HCT116 (cell line): ENCODE data around the gene PIP4K2A. TPM values are rescaled to one million over a fixed set of nuclear protein-coding genes. Genes with fewer than 3 reads are reported as not detected.

Source experiments
- ATAC-seq: fragments of 200-7000 bp; cut with Tn5 transposase; 2 replicates; pipeline ENCODE4 v1.9.1; 2020; ENCODE audit warnings: mild to moderate bottlenecking, moderate library complexity
- BruUV-seq: library from RNA; stranded (reverse); fragments of 400-500 nt; replicated peaks from 2 replicates; lab custom pipeline; 2021; lab: Mats Ljungman, UMichigan
- CTCF ChIA-PET: fragments of 300-600 bp; sonication (Branson Sonifier 250); formaldehyde crosslinking; loops from one replicate; lab custom pipeline; 2021; ENCODE audit warnings: antibody characterized with exemption; lab: Charles Lee
- POLR2A ChIA-PET: fragments of 300-600, 350-600 bp; sonication (Branson Sonifier 250); formaldehyde crosslinking; loops from one replicate; lab custom pipeline; 2021; ENCODE audit warnings: antibody characterized with exemption; lab: Charles Lee
- RAD21 ChIA-PET, 2 experiments: fragments of 300-600 bp; sonication (Branson Sonifier 250); formaldehyde crosslinking; loops; one replicate each; lab custom pipeline; 2023; ENCODE audit warnings: low total read pairs in 2 of 2; ENCODE audit not compliant: uncharacterized antibody in 2 of 2, unreplicated experiment in 2 of 2, low non-redundant PET in 1 of 2; lab: Charles Lee
- DNase-seq: peaks from one replicate; pipeline ENCODE4 v3.0.0-alpha.2; 2010; ENCODE audit warnings: low read depth, low spot score
- H2AFZ ChIP-seq: fragments of 200-600 bp; shearing (Covaris generic), sonication (generic); 2 replicates; pipeline ENCODE4 v1.6.1; 2017; ENCODE audit warnings: low read depth, mixed run types, mixed read lengths, antibody characterized with exemption, low read length; ENCODE audit not compliant: poor library complexity, severe bottlenecking
- H3K27ac ChIP-seq: 2 replicates; pipeline ENCODE4 v1.5.1; 2012; ENCODE audit warnings: low read depth, low read length
- H3K27me3 ChIP-seq: fragments of 200-600 bp; sonication (generic); 2 replicates; pipeline ENCODE4 v1.6.1; 2016; ENCODE audit warnings: mixed run types, low read length, mixed read lengths; ENCODE audit not compliant: insufficient read depth
- H3K36me3 ChIP-seq, 2 experiments: fragments of 200-500 bp in 1 of 2; fragments of 200-600 bp in 1 of 2; sonication (Bioruptor generic) in 1 of 2; sonication (generic) in 1 of 2; 2 replicates each; pipeline versions ENCODE4 v1.5.1 to v1.6.1; 2014 to 2016; ENCODE audit warnings: low read length in 2 of 2, inconsistent platforms in 1 of 2, mixed read lengths in 1 of 2, mixed run types in 1 of 2; ENCODE audit not compliant: insufficient read depth in 2 of 2, control insufficient read depth in 1 of 2
- H3K4me1 ChIP-seq, 2 experiments: fragments of 200-600 bp in 1 of 2; sonication (generic) in 1 of 2; 2 replicates each; pipeline versions ENCODE4 v1.5.1 to v1.6.1; 2012 to 2017; ENCODE audit warnings: low read length in 2 of 2, inconsistent platforms in 1 of 2, mild to moderate bottlenecking in 1 of 2, mixed read lengths in 1 of 2, mixed run types in 1 of 2, moderate library complexity in 1 of 2; ENCODE audit not compliant: insufficient read depth in 2 of 2, control insufficient read depth in 1 of 2
- H3K4me2 ChIP-seq: fragments of 200-600 bp; sonication (generic); 2 replicates; pipeline ENCODE4 v1.6.1; 2017; ENCODE audit warnings: mixed run types, low read length, mixed read lengths
- H3K4me3 ChIP-seq, 2 experiments: fragments of 200-600 bp in 1 of 2; sonication (generic) in 1 of 2; replicated peaks in 1 of 2; 2 replicates each; pipeline ENCODE4 v1.5.1; 2011 to 2016; ENCODE audit warnings: low read length in 2 of 2, control low read depth in 1 of 2, low read depth in 1 of 2, mild to moderate bottlenecking in 1 of 2, mixed read lengths in 1 of 2, mixed run types in 1 of 2
- H3K79me2 ChIP-seq: fragments of 200-600 bp; sonication (generic); 2 replicates; pipeline ENCODE4 v1.6.1; 2017; ENCODE audit warnings: mild to moderate bottlenecking, mixed run types, low read length, moderate library complexity, mixed read lengths; ENCODE audit not compliant: insufficient read depth
- H3K9ac ChIP-seq: fragments of 200-600 bp; sonication (generic); 2 replicates; pipeline ENCODE4 v1.6.1; 2016; ENCODE audit warnings: low read length, mixed read lengths
- H3K9me2 ChIP-seq: fragments of 200-600 bp; sonication (generic), shearing (Covaris generic); 2 replicates; pipeline ENCODE4 v1.6.1; 2017; ENCODE audit warnings: mixed run types, mild to moderate bottlenecking, moderate library complexity; ENCODE audit not compliant: insufficient read depth
- H3K9me3 ChIP-seq, 2 experiments: fragments of 200-500 bp in 1 of 2; fragments of 200-600 bp in 1 of 2; sonication (Bioruptor generic) in 1 of 2; sonication (generic) in 1 of 2; 2 replicates each; pipeline ENCODE4 v1.6.1; 2014 to 2017; ENCODE audit warnings: low read length in 2 of 2, mixed read lengths in 2 of 2, inconsistent platforms in 1 of 2, low read depth in 1 of 2, mild to moderate bottlenecking in 1 of 2, mixed run types in 1 of 2, moderate library complexity in 1 of 2; ENCODE audit not compliant: control insufficient read depth in 1 of 2, insufficient read depth in 1 of 2
- H4K20me1 ChIP-seq: fragments of 200-600 bp; sonication (generic), shearing (Covaris generic); 2 replicates; pipeline ENCODE4 v1.6.1; 2017; ENCODE audit warnings: mixed run types, mild to moderate bottlenecking, moderate library complexity; ENCODE audit not compliant: insufficient read depth
- CBX3 ChIP-seq: IDR thresholded peaks from 2 replicates; pipeline ENCODE4 v1.6.1; 2012; ENCODE audit warnings: low read depth
- CEBPB ChIP-seq: IDR thresholded peaks from 2 replicates; pipeline ENCODE4 v1.6.1; 2012; ENCODE audit warnings: low read depth
- ELF1 ChIP-seq: IDR thresholded peaks from 2 replicates; pipeline ENCODE4 v1.6.1; 2012; ENCODE audit warnings: low read depth, borderline replicate concordance
- EZH2 ChIP-seq: fragments of 200-600 bp; sonication (generic); IDR thresholded peaks from 2 replicates; pipeline ENCODE4 v1.6.1; 2017; ENCODE audit warnings: antibody characterized with exemption, mixed run types
- EZH2phosphoT487 ChIP-seq: fragments of 200-600 bp; IDR thresholded peaks from 2 replicates; pipeline ENCODE4 v1.6.1; 2018; ENCODE audit warnings: antibody characterized with exemption, borderline replicate concordance
- FOSL1 ChIP-seq: IDR thresholded peaks from 2 replicates; pipeline ENCODE4 v1.6.1; 2012; ENCODE audit warnings: low read depth
- JUND ChIP-seq: IDR thresholded peaks from 2 replicates; pipeline ENCODE4 v1.6.1; 2012
- MAX ChIP-seq: IDR thresholded peaks from 2 replicates; pipeline ENCODE4 v1.6.1; 2012
- POLR2AphosphoS5 ChIP-seq: IDR thresholded peaks from 2 replicates; pipeline ENCODE4 v1.6.1; 2011; ENCODE audit warnings: mild to moderate bottlenecking, low read depth, low read length, moderate library complexity
- SP1 ChIP-seq: IDR thresholded peaks from 2 replicates; pipeline ENCODE4 v1.6.1; 2012; ENCODE audit warnings: low read depth
- SRF ChIP-seq: IDR thresholded peaks from 2 replicates; pipeline ENCODE4 v1.6.1; 2012; ENCODE audit warnings: low read depth
- TCF7L2 ChIP-seq: IDR thresholded peaks from 2 replicates; pipeline ENCODE4 v1.7.0; 2011; ENCODE audit warnings: borderline replicate concordance, inconsistent platforms; ENCODE audit not compliant: insufficient read depth, insufficient read length; ENCODE audit errors: extremely low read depth
- YY1 ChIP-seq: IDR thresholded peaks from 2 replicates; pipeline ENCODE4 v1.6.1; 2011; ENCODE audit warnings: low read length, low read depth, moderate library complexity, mild to moderate bottlenecking; ENCODE audit not compliant: insufficient replicate concordance; ENCODE audit errors: extremely low read depth
- ZFX ChIP-seq: fragments of 450-650 bp; IDR thresholded peaks from 2 replicates; pipeline ENCODE4 v1.6.1; 2017
- intact Hi-C: fragments of 100-400 bp; cut with micrococcal nuclease; formaldehyde crosslinking; loops from 2 replicates; pipeline ENCODE4 v1.10.0; 2022
- total RNA-seq: library from RNA; stranded (reverse); gene quantifications from one replicate; pipeline ENCODE4 v1.2.1, GENCODE V29; 2021; ENCODE audit not compliant: unreplicated experiment
- TF ChIP-seq, protein P1 (sequence below): IDR thresholded peaks from 2 replicates; pipeline ENCODE4 v1.6.1; 2012
- TF ChIP-seq, protein P2 (sequence below): IDR thresholded peaks from 2 replicates; pipeline ENCODE4 v1.6.1; 2012; ENCODE audit warnings: low read depth

The PIP4K2A gene
- total RNA-seq, 1 experiment from 2014 or later = 41.9 TPM

GRCh38 chr10:22589851-22590514 lies 124.4 kb downstream of the PIP4K2A start:
- H3K9me2 ChIP-seq = no peaks in the 10 kb centered on the region
- CTCF ChIA-PET = no interaction called here
- H3K4me2 ChIP-seq = no peak overlapping the region
- RAD21 ChIA-PET = no interaction called here
- no peak overlapping the region for H3K4me3 ChIP-seq
- H3K79me2 ChIP-seq = peaks cover 18% of the 10 kb centered on the region; the same call in 1 of the 2 replicates
- BruUV-seq = no TSS peak
- POLR2A ChIA-PET = no interaction called here
- 0 out of 4 replicates have a peak, but pooled peaks cover 0 to 13% of the 10 kb centered on the region in 2 experiments for H3K36me3 ChIP-seq
- H3K27ac ChIP-seq = no peak overlapping the region
- no peak overlapping the region for H3K9ac ChIP-seq
- TF ChIP-seq CEBPB (no peak), YY1 (no peak), EZH2phosphoT487 (no peak)
- TF ChIP-seq, all 23 proteins: peak for 0
- Histone ChIP-seq H3K27me3 (no peaks in the 10 kb centered on the region), H3K4me1 (no peaks in the 10 kb centered on the region), H2AFZ (no peak overlapping the region), H4K20me1 (no peaks in the 10 kb centered on the region), H3K9me3 (no peaks in the 10 kb centered on the region)
- ATAC-seq (no peak), DNase-seq (no peak)
- intact Hi-C loops = loop anchor here (5.0 to 10.0 kb wide), 2 partner anchors 397 to 595 kb away; no protein-coding TSS in a partner anchor

- H3K27me3 ChIP-seq = no peaks in the 10 kb centered on the region
- peaks cover 13% of the 10 kb centered on the region for H3K79me2 ChIP-seq
- intact Hi-C loops = loop anchor here (5.0 to 10.0 kb wide), 2 partner anchors 399 to 594 kb away; no protein-coding TSS in a partner anchor
- RAD21 ChIA-PET = no interaction called here
- no peaks in the 10 kb centered on the region for H4K20me1 ChIP-seq
- no TSS peak for BruUV-seq
- CTCF ChIA-PET = no interaction called here
- H2AFZ ChIP-seq = no peak overlapping the region
- H3K9me3 ChIP-seq = no peaks in the 10 kb centered on the region
- ATAC-seq (no peak), DNase-seq (no peak)
- H3K36me3 ChIP-seq = peaks cover 0 to 13% of the 10 kb centered on the region in 2 experiments; a peak in 1 of 4 replicates
- H3K9me2 ChIP-seq = no peaks in the 10 kb centered on the region
- no peak overlapping the region for H3K4me3 ChIP-seq
- H3K9ac ChIP-seq = no peak overlapping the region
- H3K27ac ChIP-seq = no peak overlapping the region
- no peaks in the 10 kb centered on the region for H3K4me1 ChIP-seq
- POLR2A ChIA-PET = no interaction called here
- H3K4me2 ChIP-seq = no peak overlapping the region
- no peak for TF ChIP-seq EZH2phosphoT487
- TF ChIP-seq ELF1 = no peak
- TF ChIP-seq SRF = no peak
- no peak for TF ChIP-seq SP1
- TF ChIP-seq POLR2AphosphoS5 = no peak
- TF ChIP-seq TCF7L2 = no peak
- TF ChIP-seq, protein P1, sequence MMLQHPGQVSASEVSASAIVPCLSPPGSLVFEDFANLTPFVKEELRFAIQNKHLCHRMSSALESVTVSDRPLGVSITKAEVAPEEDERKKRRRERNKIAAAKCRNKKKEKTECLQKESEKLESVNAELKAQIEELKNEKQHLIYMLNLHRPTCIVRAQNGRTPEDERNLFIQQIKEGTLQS = no peak
- TF ChIP-seq EZH2 = no peak
- no peak for TF ChIP-seq CBX3
- TF ChIP-seq ZFX = no peak
- TF ChIP-seq, protein P2, sequence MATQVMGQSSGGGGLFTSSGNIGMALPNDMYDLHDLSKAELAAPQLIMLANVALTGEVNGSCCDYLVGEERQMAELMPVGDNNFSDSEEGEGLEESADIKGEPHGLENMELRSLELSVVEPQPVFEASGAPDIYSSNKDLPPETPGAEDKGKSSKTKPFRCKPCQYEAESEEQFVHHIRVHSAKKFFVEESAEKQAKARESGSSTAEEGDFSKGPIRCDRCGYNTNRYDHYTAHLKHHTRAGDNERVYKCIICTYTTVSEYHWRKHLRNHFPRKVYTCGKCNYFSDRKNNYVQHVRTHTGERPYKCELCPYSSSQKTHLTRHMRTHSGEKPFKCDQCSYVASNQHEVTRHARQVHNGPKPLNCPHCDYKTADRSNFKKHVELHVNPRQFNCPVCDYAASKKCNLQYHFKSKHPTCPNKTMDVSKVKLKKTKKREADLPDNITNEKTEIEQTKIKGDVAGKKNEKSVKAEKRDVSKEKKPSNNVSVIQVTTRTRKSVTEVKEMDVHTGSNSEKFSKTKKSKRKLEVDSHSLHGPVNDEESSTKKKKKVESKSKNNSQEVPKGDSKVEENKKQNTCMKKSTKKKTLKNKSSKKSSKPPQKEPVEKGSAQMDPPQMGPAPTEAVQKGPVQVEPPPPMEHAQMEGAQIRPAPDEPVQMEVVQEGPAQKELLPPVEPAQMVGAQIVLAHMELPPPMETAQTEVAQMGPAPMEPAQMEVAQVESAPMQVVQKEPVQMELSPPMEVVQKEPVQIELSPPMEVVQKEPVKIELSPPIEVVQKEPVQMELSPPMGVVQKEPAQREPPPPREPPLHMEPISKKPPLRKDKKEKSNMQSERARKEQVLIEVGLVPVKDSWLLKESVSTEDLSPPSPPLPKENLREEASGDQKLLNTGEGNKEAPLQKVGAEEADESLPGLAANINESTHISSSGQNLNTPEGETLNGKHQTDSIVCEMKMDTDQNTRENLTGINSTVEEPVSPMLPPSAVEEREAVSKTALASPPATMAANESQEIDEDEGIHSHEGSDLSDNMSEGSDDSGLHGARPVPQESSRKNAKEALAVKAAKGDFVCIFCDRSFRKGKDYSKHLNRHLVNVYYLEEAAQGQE = no peak
- TF ChIP-seq YY1 = no peak
- no peak for TF ChIP-seq FOSL1
- no peak for TF ChIP-seq JUND
- no peak for TF ChIP-seq CEBPB
- TF ChIP-seq MAX = no peak
Measured at GRCh38 chr10:22588462-22588861, 125.9 kb downstream of the PIP4K2A start.
